Nephron (organoid): ENCODE measurements around the gene HSD17B2.
A peak's percentile ranks its signal among the peaks of the same experiment; 100 is the strongest.

Experiments
- H3K27ac Mint-ChIP-seq, 3 experiments: 2 replicates each; pipeline ENCODE4 v1.8.0; 2020; ENCODE audit warnings: mixed read lengths in 3 of 3, mild to moderate bottlenecking in 2 of 3, moderate library complexity in 1 of 3
- H3K27me3 Mint-ChIP-seq: 2 replicates; pipeline ENCODE4 v1.8.0; 2021; ENCODE audit warnings: low read depth, mild to moderate bottlenecking, moderate library complexity, mixed read lengths
- H3K36me3 Mint-ChIP-seq: 2 replicates; pipeline ENCODE4 v1.8.0; 2020; ENCODE audit warnings: low read depth, mixed read lengths
- H3K4me1 Mint-ChIP-seq: 2 replicates; pipeline ENCODE4 v1.8.0; 2020; ENCODE audit warnings: mixed read lengths
- H3K4me3 Mint-ChIP-seq, 3 experiments: 2 replicates each; pipeline ENCODE4 v1.8.0; 2020; ENCODE audit warnings: mild to moderate bottlenecking in 3 of 3, mixed read lengths in 3 of 3, moderate library complexity in 2 of 3
- H3K9me3 Mint-ChIP-seq: 2 replicates; pipeline ENCODE4 v1.8.0; 2020; ENCODE audit warnings: mixed read lengths
- TF ChIP-seq, protein P1 (sequence below), 3 experiments: fragments of 200-600 bp; sonication (generic); IDR thresholded peaks; one replicate each; pipeline ENCODE4 v1.5.0; 2021; ENCODE audit warnings: antibody characterized with exemption in 3 of 3; ENCODE audit not compliant: unreplicated experiment in 3 of 3

Gene HSD17B2, protein sequence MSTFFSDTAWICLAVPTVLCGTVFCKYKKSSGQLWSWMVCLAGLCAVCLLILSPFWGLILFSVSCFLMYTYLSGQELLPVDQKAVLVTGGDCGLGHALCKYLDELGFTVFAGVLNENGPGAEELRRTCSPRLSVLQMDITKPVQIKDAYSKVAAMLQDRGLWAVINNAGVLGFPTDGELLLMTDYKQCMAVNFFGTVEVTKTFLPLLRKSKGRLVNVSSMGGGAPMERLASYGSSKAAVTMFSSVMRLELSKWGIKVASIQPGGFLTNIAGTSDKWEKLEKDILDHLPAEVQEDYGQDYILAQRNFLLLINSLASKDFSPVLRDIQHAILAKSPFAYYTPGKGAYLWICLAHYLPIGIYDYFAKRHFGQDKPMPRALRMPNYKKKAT

DNA sequence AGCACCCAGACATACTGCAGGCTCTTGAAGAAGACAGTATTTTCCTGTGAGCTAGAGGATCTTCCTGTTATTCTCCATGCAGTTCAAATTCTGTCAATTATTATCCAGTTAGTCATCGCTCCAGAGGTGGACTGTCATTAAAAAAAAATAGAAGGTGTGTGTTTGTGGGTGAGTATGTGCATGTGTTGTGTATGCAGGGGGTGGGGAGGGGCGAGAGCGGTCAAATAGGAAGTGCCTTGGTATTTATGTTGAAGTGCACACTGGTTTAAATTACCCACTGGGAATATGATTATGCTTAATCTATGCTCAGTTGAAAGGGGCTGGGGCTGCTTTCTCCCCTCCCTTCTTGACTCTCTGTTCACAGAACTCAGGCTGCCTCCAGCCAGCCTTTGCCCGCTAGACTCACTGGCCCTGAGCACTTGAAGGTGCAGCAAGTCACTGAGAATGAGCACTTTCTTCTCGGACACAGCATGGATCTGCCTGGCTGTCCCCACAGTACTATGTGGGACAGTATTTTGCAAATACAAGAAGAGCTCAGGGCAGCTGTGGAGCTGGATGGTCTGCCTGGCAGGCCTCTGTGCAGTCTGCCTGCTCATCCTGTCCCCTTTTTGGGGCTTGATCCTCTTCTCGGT, at the start of gene HSD17B2:
TSS of gene HSD17B2 (plus strand) at position 273 of the 632 bp plus-strand sequence. CDS start at position 445, 172 bp downstream.
- peaks cover 7% of the 10 kb centered on the region for H3K4me1 Mint-ChIP-seq

DNA sequence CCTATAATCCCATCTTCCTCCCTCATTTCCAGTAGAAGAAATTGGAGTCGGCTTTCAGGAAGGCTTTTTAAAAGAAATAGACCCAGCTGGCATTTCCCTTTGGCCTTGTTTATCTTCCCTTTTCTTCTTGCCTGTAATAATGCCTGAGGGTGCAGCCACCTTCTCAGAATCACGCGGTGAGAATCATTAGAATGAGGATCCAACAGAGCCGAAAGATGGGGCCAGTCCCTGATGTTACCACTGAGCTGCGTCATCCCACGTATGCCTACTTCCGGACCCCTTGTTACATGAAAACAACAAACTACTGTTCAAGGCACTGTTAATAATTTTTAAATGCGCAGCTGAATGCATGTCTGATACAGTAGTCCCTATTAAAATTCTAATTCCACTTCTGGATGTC, 47.9 kb upstream of the HSD17B2 start:
- Mint-ChIP-seq H3K4me3 (no peak overlapping the region), H3K27ac (no peak overlapping the region), H3K9me3 (no peaks in the 10 kb centered on the region), H3K36me3 (no peaks in the 10 kb centered on the region), H3K4me1 (no peaks in the 10 kb centered on the region), H3K27me3 (peaks cover 4% of the 10 kb centered on the region)
- TF ChIP-seq, protein P1, sequence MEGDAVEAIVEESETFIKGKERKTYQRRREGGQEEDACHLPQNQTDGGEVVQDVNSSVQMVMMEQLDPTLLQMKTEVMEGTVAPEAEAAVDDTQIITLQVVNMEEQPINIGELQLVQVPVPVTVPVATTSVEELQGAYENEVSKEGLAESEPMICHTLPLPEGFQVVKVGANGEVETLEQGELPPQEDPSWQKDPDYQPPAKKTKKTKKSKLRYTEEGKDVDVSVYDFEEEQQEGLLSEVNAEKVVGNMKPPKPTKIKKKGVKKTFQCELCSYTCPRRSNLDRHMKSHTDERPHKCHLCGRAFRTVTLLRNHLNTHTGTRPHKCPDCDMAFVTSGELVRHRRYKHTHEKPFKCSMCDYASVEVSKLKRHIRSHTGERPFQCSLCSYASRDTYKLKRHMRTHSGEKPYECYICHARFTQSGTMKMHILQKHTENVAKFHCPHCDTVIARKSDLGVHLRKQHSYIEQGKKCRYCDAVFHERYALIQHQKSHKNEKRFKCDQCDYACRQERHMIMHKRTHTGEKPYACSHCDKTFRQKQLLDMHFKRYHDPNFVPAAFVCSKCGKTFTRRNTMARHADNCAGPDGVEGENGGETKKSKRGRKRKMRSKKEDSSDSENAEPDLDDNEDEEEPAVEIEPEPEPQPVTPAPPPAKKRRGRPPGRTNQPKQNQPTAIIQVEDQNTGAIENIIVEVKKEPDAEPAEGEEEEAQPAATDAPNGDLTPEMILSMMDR (IDR thresholded peaks at IDR 0.05; ENCODE audit: unreplicated experiment in 3 of 3), result no peak

More for the DNA sequence above, at the start of gene HSD17B2:
- H3K27me3 Mint-ChIP-seq, result peaks cover 11% of the 10 kb centered on the region
- no peak within 1 kb of the TSS for H3K4me3 Mint-ChIP-seq
- TF ChIP-seq, protein P1 (IDR thresholded peaks at IDR 0.05; ENCODE audit: unreplicated experiment in 3 of 3), result no peak
- H3K9me3 Mint-ChIP-seq, result no peaks in the 10 kb centered on the region
- no peaks in the 10 kb centered on the region for H3K36me3 Mint-ChIP-seq
- H3K27ac Mint-ChIP-seq, result peak within 1 kb of the TSS in 2 of 3 experiments; percentile 10 to 13

DNA sequence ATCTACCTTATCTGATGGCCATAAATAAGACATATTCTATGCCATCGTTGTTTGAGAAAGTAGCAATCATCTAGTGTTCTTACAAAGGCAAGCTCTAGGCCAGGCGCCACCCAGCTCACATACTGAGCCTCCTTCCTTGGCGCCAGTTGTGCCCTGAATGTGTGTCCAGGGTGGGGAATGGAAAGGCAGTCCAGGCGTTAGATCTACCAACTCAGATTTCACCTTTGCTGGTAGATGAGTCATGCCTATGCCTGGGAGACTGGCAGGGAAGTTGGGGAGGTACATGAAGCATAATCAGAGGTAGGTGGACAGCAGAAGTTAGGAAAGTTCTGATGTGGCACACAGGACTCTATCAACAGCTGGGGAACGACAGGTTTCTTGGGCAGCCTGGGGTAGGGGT, 47.3 kb upstream of the HSD17B2 start:
- H3K27ac Mint-ChIP-seq, result no peak overlapping the region
- H3K36me3 Mint-ChIP-seq, result no peaks in the 10 kb centered on the region
- TF ChIP-seq, protein P1 (IDR thresholded peaks at IDR 0.05; ENCODE audit: unreplicated experiment in 3 of 3), result no peak
- peaks cover 2% of the 10 kb centered on the region for H3K4me1 Mint-ChIP-seq
- H3K27me3 Mint-ChIP-seq, result peaks cover 4% of the 10 kb centered on the region
- H3K4me3 Mint-ChIP-seq, result no peak overlapping the region
- H3K9me3 Mint-ChIP-seq, result no peaks in the 10 kb centered on the region

DNA sequence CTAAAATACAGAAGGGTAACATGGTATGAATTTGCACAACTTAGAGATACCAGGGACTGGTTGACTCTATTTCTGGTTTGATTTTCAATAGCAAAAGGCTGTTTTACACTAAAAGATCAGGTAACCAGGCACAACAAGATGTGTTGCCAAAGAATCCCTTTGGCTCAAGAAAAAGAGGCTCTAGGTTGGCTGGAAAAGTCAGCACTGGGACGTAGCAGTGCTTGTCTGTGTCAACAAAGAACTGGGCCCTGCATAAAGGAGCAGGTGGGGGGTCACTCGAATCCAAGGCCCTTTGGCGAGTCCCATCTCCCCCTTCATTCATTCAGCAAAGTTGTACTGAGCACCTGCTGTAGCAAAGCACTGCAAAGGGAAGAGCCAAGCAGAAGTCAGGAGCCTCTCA, 42.2 kb upstream of the HSD17B2 start:
- Mint-ChIP-seq H3K27me3 (peaks cover 4% of the 10 kb centered on the region), H3K4me3 (no peak overlapping the region), H3K27ac (peak overlapping the region in 1 of 3 experiments; percentile 53), H3K4me1 (peaks cover 15% of the 10 kb centered on the region), H3K36me3 (no peaks in the 10 kb centered on the region), H3K9me3 (no peaks in the 10 kb centered on the region)
- TF ChIP-seq, protein P1 (IDR thresholded peaks at IDR 0.05; ENCODE audit: unreplicated experiment in 3 of 3), result no peak

DNA sequence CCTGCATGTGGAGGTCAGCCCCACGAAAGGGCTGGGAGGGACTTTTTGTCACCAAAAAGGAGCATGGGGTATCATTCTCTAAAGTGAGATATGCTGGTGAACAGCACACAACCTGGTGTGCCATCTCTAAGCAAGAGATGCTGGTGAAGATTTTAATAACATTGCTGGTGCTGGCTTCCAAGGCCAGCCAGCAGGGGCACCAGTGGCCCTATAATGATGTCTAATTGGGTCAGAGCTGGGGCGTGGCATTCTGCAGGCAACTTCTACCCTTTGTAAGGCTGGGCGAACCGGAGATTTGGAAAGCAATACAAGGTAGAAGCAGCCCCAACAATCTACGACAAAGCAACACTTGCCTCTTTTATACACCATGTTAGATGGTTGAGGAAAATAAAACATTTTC, 40.6 kb upstream of the HSD17B2 start:
- Mint-ChIP-seq H3K4me1 (peaks cover 15% of the 10 kb centered on the region), H3K36me3 (no peaks in the 10 kb centered on the region), H3K27me3 (peaks cover 4% of the 10 kb centered on the region), H3K27ac (no peak overlapping the region), H3K9me3 (no peaks in the 10 kb centered on the region), H3K4me3 (no peak overlapping the region)
- TF ChIP-seq, protein P1 (IDR thresholded peaks at IDR 0.05; ENCODE audit: unreplicated experiment in 3 of 3), result no peak
